HG03439 (cell line): Measurements from ENCODE around the gene LPIN3.
"Not testable (repeated sequence)": the region's sequence is repeated elsewhere in the genome, so short reads cannot be mapped to it uniquely, and the experiment has no call there.

ENCODE experiments used
- ATAC-seq: cut with Tn5 transposase; IDR thresholded peaks from one replicate; pipeline ENCODE4 v1.9.1; 2021; ENCODE audit warnings: mild to moderate bottlenecking, moderate library complexity; ENCODE audit not compliant: unreplicated experiment

Gene LPIN3

GRCh38 chr20:41340327-41341055 is at the start of gene LPIN3:
TSS of gene LPIN3 (plus strand) at chr20:41340821. CDS start at chr20:41345804, 4,983 bp downstream.
- ATAC-seq = no peak

DNA sequence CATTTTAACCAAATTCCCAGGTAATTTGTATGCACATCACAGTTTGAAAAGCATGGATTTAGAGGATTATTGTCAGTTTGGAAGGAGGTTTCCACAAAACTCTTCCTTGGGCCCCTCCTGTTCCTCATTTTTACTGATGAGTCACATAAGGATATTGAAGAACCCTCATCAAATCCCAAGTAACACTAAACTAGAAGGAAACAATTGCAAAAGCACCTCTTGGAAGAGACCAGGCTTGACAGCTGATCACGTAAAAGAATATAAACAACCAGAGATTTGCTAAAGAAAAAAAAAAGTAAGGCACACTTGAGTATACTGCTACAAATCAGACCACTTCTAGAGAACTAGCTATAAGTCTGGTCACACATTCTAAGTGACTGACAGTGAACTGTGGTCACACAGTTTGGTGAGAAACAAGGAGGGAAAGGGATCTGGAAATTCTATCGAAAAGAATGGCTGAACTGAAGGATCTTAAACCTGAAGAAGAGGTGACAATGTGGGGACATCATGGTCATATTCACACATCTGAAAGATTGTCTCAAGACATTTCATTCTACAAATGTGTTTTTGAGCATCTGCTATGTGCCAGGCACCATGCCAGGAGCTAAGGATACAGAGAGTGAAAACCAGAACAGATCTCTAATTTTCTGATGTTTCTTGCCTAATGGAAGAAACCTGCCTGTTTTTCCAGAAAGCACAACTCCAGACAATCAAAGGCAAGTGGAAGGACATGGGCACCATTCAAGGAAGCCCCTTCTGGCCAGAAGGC is 47.2 kb upstream of the LPIN3 start:
- no peak for ATAC-seq

- no peak for ATAC-seq
Observed at GRCh38 chr20:41299899-41300298, 40.7 kb upstream of the LPIN3 start.

- no peak for ATAC-seq
Observed at GRCh38 chr20:41300383-41300782, 40.2 kb upstream of the LPIN3 start.

- no peak for ATAC-seq
Observed at GRCh38 chr20:41300886-41301285, 39.7 kb upstream of the LPIN3 start.

DNA sequence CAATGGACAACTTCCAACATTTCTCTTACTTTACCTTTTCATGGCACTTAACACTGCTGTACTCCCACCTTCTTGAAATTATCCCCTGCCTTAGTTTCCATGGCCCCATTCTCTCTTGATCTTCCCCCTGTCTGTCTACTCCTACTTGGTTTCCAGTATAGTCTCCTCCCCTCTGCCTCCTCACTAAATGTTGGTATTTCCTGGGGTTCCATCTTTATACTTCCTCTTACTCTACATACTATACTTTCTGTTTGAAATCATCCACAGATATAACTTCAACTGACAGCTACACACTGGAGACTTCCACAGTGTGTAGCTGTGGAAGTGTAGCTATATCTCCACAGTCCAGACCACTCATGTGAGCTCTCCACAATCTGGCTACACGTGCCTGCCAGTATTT is 36.6 kb upstream of the LPIN3 start:
- ATAC-seq = no peak

GRCh38 chr20:41304424-41305079 is 36.1 kb upstream of the LPIN3 start:
- ATAC-seq = no peak

DNA sequence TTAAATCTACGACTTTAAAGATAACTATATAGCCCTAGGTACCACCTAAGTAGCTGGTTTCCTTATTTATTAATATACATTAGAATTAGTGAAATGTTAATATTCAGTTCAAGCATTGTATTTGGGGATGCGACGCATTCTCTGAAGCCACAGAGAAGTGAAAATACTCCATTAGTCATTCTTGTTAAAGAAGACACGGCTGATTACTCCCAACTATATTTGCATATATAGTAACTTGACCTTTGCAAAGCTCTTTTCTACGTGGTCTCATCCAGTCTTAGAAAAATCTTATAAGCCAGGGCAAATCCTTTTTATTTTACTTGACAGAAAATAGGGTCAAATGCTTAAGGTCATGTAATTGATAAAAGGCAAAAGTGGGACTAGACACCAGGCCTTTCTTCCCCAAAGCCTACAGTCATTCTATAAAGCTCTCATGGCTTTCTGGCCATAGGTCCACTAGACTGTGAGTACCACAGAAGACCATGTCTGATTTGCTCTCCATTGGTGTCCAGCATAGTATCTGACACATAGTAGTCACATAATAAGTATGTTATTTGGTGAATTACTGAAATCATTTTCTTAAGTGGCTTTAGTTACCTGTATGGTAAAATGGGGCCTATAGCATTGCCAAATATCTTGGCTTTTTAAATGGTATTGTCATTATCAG is 34.4 kb upstream of the LPIN3 start:
- peak; percentile 84 for ATAC-seq

- ATAC-seq = no peak
Observed at GRCh38 chr20:41307021-41307420, 33.6 kb upstream of the LPIN3 start.

DNA sequence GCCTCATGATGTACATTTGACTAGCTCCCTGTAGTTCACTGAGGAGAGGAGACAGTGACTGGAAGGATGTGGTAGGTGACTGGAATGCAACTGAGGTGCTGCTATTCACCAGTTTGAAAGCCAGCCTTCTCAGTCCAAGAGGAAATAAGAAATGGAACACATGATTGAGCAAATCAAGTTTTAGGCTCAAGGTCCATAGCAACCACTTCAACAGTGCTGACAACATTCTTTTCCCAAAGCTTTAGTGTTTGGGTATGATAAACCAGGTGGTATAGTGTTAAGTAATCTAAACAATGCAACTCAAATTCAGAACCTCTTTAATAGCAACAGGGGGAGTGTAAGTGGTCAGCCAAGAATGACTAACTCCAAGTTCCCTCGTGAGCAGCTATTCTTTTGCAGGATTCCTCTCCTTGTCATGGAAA is 32.3 kb upstream of the LPIN3 start:
- ATAC-seq = no peak

GRCh38 chr20:41308726-41309413 is 31.8 kb upstream of the LPIN3 start:
- ATAC-seq = no peak

- no peak for ATAC-seq
Observed at GRCh38 chr20:41309817-41310216, 30.8 kb upstream of the LPIN3 start.

DNA sequence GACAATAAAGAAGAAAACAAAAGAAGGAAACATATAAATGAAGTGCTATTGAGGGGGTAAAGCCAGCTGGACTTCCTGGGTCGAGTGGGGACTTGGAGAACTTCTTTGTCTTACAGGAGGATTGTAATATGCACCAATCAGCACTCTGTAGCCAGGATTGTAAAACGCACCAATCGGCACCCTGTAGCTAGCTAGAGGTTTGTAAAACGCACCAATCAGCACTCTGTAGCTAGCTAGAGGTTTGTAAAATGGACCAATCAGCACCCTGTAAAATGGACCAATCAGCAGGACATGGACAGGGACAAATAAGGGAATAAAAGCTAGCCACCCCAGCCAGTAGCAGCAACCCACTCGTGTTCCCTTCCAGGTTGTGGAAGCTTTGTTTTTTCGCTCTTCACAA is 28.6 kb upstream of the LPIN3 start:
- ATAC-seq = not testable (repeated sequence)

GRCh38 chr20:41314386-41314785 is 26.2 kb upstream of the LPIN3 start:
- ATAC-seq = no peak

DNA sequence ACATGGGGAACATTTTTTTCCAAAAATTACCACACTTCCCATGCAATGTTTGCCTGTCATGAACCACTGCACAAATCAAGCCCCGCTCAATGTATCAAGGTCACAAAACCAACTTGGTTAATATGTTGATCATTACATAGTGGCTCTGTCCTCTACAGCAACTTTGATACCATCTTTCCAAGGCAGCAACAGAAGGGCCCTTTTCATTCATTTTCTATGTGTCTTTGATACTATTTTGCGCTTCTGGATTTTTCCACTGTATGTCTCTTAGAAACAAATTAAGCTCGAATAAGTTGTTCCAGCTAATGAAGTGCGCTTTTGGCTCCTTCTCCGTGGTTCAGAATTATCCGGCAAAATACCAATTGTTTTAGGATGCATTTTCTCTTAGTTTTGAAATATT is 24.6 kb upstream of the LPIN3 start:
- no peak for ATAC-seq

GRCh38 chr20:41316602-41317545 is 23.7 kb upstream of the LPIN3 start:
- ATAC-seq = peak; percentile 70

GRCh38 chr20:41317546-41318270 is 22.9 kb upstream of the LPIN3 start, which contains the start of gene ZHX3:
TSS of gene ZHX3 (minus strand) at chr20:41317731. CDS start at chr20:41204916, 112,815 bp downstream.
- peak; percentile 95 for ATAC-seq

- ATAC-seq = no peak
Observed at GRCh38 chr20:41318271-41318649, 22.4 kb upstream of the LPIN3 start.

DNA sequence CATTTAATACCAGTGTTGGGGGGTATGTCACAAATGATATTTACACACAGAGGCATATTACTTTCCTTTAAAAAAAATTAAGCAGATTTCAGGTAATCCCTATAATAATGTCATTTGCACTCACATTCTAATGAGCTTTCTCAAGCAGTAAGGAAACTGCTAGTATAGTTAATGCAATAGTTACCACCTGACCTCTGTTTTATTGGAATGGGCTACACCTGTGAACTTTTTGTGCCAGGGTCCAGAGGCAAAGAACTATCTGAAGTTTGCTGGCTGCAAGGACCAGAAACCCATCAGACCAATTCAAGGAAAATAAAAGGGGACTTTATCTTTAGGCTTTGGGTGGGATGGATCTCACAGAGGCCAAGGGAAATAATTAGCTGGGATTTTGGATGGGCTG is 20.2 kb upstream of the LPIN3 start:
- ATAC-seq = no peak
